Endometrial microvascular endothelial cells (primary cell): Measurements from ENCODE around the gene CXCL12. TPM values are rescaled to one million over a fixed set of nuclear protein-coding genes. Genes with fewer than 3 reads are reported as not detected.

ENCODE experiments used
- in situ Hi-C: cut with HindIII; loops from 2 replicates; pipeline ENCODE4 v1.10.0; 2017; ENCODE audit warnings: low sequenced_read_pairs, low pct_unique_long_range_greater_than_20kb; ENCODE audit errors: inconsistent ontology term
- total RNA-seq: library from RNA; depleted of rRNA; stranded (reverse); fragments of >200 nt; gene quantifications from one replicate; pipeline ENCODE4 v1.2.3, GENCODE V29; 2015; ENCODE audit errors: inconsistent ontology term

The CXCL12 gene
- total RNA-seq, 1 donor from 2014 or later: 0.09 TPM

DNA sequence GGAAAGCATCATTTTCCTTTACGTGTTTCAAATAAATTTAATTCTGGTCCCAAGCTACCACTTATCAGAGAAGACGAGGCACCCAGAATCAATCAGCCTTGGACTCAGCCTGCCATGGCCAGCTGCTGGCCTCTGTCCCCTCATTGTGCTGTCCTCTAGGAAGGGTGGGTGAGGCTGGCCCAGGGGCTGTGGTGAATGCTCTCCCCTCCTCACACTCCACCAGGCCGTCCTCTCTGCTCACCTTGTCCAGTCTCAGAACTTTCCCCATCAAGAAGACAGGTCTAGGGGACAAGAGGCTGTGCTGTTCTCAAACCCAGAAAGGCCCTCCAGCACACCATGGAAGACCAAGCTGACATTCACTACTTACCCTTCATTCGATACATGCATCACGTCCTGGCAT lies 36.4 kb downstream of the CXCL12 start:
- in situ Hi-C loops: no loop called here

- in situ Hi-C loops: no loop called here
These were observed 37.1 kb downstream of the CXCL12 start for GRCh38 chr10:44347609-44348400.

GRCh38 chr10:44344727-44345126 lies 40.2 kb downstream of the CXCL12 start:
- in situ Hi-C loops: no loop called here

DNA sequence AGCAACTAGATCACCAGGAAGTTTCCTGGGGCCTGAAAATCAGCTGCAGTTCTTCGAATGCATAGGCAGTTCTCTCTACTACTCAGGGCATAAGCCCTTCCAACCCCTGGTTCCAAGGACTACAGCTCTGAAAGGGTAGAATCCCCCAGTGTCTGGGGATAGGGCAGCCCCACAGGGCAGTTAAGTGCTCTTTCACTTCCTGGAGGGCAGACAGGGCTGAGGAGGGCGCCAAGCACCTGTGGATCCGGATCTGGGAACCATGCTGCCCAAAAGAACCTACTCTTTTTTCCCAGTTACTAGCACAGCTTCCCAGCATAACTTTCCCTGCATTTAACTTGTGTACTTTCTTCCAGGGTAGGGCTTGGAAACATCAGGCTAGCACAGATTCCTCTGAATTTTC lies 41.1 kb downstream of the CXCL12 start:
- in situ Hi-C loops: no loop called here

DNA sequence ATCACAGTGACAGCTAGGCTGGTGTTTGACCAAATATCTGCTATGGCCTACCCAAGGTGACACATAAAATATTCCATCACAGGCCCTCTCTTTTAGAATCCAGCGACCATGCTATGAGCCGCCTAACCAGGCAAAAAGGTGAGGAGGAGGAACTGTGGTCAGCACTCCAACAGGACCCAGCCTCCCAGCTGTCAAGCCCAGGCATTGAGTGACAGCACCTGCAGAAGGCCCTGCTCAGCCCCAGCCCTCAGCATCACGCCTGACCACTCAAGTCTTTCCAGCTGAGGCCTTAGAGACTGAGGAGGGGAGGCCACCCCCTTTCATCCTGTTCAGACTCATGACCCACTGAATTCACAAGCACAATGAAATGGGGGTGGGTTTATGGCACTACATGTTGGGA lies 43.0 kb downstream of the CXCL12 start:
- in situ Hi-C loops: no loop called here

- in situ Hi-C loops: no loop called here
These were observed 44.3 kb downstream of the CXCL12 start for GRCh38 chr10:44340557-44340956.

DNA sequence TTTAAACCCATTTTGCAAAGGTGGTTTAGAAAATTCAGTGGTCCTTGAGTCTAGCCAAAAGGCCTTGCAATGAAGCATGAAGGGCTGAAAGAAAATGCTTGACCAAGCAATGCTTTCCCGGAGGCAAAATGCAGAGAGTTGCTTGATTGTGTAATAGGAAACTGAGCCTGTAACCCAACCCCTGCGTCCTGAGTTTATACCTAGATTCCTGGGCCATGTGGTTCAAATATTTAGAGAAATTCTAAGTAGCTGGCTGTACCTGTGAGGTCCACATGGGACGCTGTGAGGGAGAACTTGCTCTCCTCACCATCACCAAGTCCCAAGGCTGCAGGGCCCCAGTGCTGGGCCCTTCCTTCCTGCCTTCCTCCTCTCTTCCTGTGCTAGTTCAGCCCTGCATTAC lies 45.7 kb downstream of the CXCL12 start:
- in situ Hi-C loops: no loop called here

DNA sequence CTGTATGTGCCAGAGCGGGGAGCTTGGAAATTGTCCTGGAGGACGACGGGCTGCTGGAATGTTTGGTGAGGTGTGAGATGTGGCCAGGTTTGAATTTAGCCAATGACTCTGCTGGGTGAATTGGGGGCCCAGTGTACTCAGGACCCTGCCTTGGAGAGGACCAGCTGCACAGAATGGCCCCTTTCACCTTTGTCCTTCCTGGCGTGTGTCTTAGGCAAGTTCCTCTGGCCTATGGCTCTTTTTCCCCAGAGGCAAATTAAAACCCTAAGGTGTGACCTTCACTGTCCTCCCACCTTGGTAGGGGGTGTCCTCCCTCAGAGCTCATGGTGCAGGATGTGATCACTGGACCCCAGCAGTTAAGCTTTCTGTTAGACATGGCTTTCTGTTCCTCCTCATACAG lies 47.8 kb downstream of the CXCL12 start:
- in situ Hi-C loops: no loop called here

DNA sequence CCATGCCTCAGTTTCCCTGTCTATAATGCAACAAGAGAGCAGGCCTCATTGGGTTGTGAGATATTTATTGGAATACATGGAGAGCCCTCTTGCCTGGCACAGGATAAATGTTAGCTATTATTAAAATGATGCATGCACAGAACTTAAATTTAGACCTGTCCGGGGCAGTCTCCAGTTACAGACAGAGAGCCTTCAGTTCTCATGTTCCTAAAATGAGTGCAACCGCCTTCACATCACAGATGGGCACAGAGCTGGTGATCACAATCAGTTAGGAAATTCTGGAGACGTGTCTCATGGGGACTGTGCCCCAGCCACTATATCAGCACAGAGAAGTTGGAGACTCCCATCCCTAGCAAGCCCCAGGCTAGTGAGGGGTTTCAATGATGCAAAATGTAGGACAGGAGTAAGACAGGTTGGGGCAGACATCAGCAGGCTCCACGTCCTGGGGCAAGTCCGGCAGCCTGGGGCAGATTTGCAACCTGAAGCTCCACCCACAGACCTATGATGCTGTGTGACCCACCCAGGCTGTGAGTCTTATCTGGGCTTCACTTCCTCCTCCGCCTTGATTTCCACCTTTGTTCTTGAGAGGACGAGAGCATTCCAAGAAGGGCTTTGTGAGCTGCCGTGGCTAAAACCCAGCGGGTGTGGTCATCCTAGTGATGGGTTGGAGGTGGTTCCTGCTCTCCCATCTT lies 49.4 kb downstream of the CXCL12 start:
- in situ Hi-C loops: no loop called here

DNA sequence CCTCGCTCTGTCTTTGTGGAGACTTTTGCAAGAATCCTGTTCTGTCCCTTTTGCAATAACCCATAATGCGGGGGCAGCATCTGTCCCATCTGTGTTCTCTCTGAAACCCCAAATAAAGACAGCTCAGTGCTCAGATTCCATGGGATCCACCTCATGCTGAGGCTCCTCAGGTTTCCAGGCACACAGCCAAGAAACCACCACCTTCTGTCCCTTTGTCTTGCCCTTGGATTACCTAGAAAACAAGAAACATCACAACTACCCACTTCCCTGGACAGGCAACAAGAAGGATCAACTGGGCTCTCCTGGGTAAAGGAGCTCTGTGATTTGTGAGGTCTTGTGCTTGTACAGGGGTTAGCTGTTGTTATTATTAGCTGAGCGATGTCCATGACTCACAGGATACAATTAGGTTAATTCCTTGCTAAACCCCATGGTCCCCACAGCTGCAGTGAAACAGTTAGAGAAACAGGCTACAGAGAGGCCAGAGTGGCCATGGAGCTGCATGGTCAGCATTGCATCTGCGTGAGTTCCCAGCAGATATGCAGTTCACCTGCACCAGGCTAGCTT lies 50.2 kb downstream of the CXCL12 start:
- in situ Hi-C loops: no loop called here

DNA sequence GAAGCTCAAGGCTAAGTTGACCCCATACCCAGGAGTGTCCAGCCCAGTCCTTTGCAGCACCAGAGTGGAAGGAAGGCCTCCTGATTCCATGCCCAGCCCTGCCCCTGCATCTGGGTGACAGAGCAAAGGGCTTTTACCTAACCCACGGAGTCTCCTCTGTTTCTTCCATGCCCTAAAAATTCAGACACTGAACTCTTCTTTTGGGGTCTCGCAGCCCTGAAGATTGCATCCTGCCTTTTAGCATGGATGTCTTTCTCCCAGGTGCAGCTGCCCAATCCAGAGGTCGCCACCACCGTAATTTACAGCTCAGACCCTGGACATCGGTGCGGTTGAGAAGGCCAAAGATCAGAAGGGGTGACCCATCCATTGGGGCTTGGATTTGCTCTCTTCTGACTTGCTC lies 50.8 kb downstream of the CXCL12 start:
- in situ Hi-C loops: no loop called here

GRCh38 chr10:44333511-44333910 lies 51.4 kb downstream of the CXCL12 start:
- in situ Hi-C loops: no loop called here

DNA sequence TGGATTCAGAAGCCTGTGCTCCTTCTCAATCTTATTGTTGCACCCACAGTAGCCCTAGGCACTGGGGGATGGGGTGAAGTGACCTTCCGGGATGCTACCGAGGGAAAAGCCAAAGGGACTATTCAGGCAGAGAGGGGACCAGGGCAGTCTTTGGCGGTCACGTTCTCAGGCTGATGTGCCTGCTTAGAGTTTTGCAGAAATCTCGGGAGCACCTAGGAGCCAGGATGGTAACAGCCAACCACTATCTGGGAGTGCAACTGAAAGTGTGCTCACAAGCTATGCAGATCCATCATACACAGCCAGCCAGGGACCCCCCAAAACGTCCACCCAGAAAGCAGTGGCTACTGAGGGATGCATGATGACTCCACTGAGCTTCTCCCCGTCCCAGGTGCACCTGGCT lies 52.4 kb downstream of the CXCL12 start:
- in situ Hi-C loops: no loop called here

DNA sequence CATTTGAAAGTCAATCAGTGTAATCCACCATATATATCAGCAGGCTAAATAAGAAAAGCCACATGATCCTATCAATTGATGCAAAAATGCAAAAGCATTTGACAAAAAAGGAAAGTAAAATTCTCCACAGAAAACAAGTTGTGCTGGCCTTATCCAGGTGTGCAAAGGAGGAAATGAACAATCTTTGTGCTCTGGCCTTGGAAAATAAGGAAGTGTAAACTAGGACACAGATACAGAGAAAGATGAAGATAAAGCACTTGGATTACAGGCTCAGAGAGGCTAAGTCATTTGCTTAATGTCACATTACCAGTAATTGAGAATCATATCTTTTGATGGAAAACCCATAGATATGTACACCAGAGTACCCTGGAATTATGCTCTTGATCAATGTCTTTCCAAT lies 54.5 kb downstream of the CXCL12 start:
- in situ Hi-C loops: no loop called here

DNA sequence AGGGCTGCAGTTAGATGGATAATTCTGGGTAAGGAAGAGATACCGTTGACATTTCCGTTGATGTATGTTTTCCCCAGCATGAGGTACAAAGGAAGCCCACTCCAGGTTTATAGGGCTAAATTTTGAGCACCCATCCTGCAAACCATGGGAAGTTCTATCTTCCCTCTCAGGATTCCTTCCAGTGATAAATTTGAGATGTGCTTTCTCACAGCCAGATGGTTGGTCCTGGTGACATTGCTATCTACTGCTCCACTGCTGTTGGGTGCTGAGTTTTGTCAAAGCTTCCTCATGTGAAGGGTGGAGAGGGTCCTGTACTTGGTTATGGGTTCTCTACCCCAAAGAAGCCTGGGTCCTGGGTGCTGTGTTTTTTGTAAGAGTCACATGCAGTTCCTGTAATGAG lies 57.4 kb downstream of the CXCL12 start:
- in situ Hi-C loops: no loop called here
